ENCODE measurements around the gene FAAP20. TPM values are rescaled to one million over a fixed set of nuclear protein-coding genes. Genes with fewer than 3 reads are reported as not detected.

The FAAP20 gene
- total and polyA plus RNA-seq, 9 of the 15 experiments (the other 6 are each of a cell fraction or from before 2014, with no cell fraction given) = 0.58 to 143 (median 9.9) TPM

DNA sequence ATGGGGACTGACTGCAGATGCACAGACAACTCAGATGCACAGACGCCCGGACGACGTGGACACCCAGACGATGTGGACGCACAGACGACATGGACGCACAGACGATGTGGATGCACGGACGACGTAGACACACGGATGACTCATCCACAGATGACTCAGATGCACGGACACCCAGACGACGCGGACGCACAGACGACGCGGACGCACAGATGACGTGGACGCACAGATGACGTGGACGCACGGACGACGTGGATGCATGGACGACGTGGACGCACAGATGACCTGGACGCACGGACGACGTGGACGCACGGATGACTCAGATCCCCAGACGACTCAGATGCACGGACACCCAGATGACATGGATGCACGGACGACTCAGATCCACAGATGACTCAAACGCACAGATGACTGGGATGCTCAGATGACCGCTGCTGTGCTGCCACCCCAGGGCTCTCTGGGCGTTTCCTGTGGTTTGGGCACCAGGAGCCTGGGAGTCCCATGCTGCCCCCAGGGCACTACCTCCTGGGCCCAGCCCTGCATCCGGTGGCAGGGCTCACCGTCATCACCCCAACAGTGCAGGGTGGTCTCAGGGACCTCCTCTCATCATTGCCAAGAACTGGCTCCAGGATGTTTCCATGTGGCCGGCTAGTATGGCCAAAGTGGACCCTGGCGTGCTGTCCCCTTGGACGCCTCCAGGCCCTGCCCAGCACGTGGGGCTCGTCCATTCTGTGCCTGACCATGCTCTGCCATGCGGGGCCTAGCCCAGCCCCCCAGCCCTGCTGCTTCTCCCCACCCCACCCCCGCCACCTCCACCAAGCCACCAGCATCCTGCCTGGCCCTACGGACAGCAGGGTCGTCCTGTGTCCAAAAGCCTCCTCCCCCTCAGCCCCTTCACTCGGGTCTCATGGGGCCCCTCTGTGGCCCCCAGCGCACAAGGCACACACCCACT lies 14.0 kb downstream of the FAAP20 start (continued):
- TF ChIP-seq KDM2B (CRISPR knock-in tag; IDR thresholded peaks at IDR 0.05) (no peak), ZNF3 (CRISPR knock-in tag; IDR thresholded peaks at IDR 0.05) (no peak), POLR2G (IDR thresholded peaks at IDR 0.05; ENCODE audit: low read depth, low read length) (peak; percentile 78), LEF1 (IDR thresholded peaks at IDR 0.05) (no peak), BCOR (IDR thresholded peaks at IDR 0.05) (no peak), POLR2A (conservative IDR thresholded peaks at IDR 0.05) (peak; percentile 80), NCOA6 (IDR thresholded peaks at IDR 0.05) (peak; percentile 99), ZNF707 (CRISPR knock-in tag; conservative IDR thresholded peaks at IDR 0.05) (no peak), ZNF76 (CRISPR knock-in tag; IDR thresholded peaks at IDR 0.05; ENCODE audit: borderline replicate concordance) (peak; percentile 76; the same call in 1 of the 2 replicates), SMAD2 (IDR thresholded peaks at IDR 0.05; ENCODE audit: low read depth, low read length) (no peak), GTF2F1 (IDR thresholded peaks at IDR 0.05; ENCODE audit: low read depth, low read length) (no peak), ATF7 (IDR thresholded peaks at IDR 0.05) (peak; percentile 98), RHOXF2B (CRISPR knock-in tag; conservative IDR thresholded peaks at IDR 0.05) (no peak), SP2 (IDR thresholded peaks at IDR 0.05; ENCODE audit: extremely low read depth, low read depth, low read length, poor library complexity, severe bottlenecking) (no peak), PRMT5 (CRISPR knock-in tag; IDR thresholded peaks at IDR 0.05) (no peak), HEY1 (CRISPR knock-in tag; IDR thresholded peaks at IDR 0.05; ENCODE audit: borderline replicate concordance) (no peak), ZNF431 (CRISPR knock-in tag; IDR thresholded peaks at IDR 0.05) (no peak), NBN (IDR thresholded peaks at IDR 0.05; ENCODE audit: low read depth) (peak; percentile 99), KAT8 (IDR thresholded peaks at IDR 0.05; ENCODE audit: low read depth) (no peak)
- TF ChIP-seq, protein P1, sequence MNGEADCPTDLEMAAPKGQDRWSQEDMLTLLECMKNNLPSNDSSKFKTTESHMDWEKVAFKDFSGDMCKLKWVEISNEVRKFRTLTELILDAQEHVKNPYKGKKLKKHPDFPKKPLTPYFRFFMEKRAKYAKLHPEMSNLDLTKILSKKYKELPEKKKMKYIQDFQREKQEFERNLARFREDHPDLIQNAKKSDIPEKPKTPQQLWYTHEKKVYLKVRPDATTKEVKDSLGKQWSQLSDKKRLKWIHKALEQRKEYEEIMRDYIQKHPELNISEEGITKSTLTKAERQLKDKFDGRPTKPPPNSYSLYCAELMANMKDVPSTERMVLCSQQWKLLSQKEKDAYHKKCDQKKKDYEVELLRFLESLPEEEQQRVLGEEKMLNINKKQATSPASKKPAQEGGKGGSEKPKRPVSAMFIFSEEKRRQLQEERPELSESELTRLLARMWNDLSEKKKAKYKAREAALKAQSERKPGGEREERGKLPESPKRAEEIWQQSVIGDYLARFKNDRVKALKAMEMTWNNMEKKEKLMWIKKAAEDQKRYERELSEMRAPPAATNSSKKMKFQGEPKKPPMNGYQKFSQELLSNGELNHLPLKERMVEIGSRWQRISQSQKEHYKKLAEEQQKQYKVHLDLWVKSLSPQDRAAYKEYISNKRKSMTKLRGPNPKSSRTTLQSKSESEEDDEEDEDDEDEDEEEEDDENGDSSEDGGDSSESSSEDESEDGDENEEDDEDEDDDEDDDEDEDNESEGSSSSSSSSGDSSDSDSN (IDR thresholded peaks at IDR 0.05; ENCODE audit: borderline replicate concordance in 1 of 2, low read depth in 2 of 2, low read length in 2 of 2) = 0 out of 4 replicates have a peak, but pooled peaks of 1 of the 2 experiments have one; percentile 35
- TF ChIP-seq, protein P2, sequence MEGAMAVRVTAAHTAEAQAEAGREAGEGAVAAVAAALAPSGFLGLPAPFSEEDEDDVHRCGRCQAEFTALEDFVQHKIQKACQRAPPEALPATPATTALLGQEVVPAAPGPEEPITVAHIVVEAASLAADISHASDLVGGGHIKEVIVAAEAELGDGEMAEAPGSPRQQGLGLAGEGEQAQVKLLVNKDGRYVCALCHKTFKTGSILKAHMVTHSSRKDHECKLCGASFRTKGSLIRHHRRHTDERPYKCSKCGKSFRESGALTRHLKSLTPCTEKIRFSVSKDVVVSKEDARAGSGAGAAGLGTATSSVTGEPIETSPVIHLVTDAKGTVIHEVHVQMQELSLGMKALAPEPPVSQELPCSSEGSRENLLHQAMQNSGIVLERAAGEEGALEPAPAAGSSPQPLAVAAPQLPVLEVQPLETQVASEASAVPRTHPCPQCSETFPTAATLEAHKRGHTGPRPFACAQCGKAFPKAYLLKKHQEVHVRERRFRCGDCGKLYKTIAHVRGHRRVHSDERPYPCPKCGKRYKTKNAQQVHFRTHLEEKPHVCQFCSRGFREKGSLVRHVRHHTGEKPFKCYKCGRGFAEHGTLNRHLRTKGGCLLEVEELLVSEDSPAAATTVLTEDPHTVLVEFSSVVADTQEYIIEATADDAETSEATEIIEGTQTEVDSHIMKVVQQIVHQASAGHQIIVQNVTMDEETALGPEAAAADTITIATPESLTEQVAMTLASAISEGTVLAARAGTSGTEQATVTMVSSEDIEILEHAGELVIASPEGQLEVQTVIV (CRISPR knock-in tag; IDR thresholded peaks at IDR 0.05; ENCODE audit: borderline replicate concordance) = no peak
